Neural cell (in vitro differentiated cells): ENCODE measurements around the gene STYXL1.

ENCODE experiments used
- EZH2 ChIP-seq: fragments of 200-600, 300-800 bp; shearing (Covaris generic), sonication (generic); IDR thresholded peaks from 2 replicates; pipeline ENCODE4 v1.6.1; 2014; ENCODE audit warnings: antibody characterized with exemption, low read length, borderline replicate concordance, mild to moderate bottlenecking; ENCODE audit not compliant: insufficient read depth, poor library complexity, severe bottlenecking
- MXI1 ChIP-seq: fragments of 450-650 bp; conservative IDR thresholded peaks from 2 replicates; pipeline ENCODE4 v1.6.1; 2014; ENCODE audit warnings: antibody characterized with exemption, mild to moderate bottlenecking; ENCODE audit not compliant: poor library complexity, severe bottlenecking
- POLR2AphosphoS5 ChIP-seq: IDR thresholded peaks from 2 replicates; pipeline ENCODE4 v1.6.1; 2012
- SMC3 ChIP-seq: fragments of 450-650 bp; conservative IDR thresholded peaks from 2 replicates; pipeline ENCODE4 v1.6.1; 2014; ENCODE audit warnings: antibody characterized with exemption, mild to moderate bottlenecking, moderate library complexity; ENCODE audit not compliant: poor library complexity
- TAF1 ChIP-seq: IDR thresholded peaks from 2 replicates; pipeline ENCODE4 v1.6.1; 2012; ENCODE audit warnings: low read depth
- TF ChIP-seq, protein P1 (sequence below): fragments of 450-650 bp; IDR thresholded peaks from 2 replicates; pipeline ENCODE4 v1.5.1; 2014; ENCODE audit warnings: antibody characterized with exemption, mild to moderate bottlenecking, moderate library complexity; ENCODE audit not compliant: poor library complexity, severe bottlenecking

DNA sequence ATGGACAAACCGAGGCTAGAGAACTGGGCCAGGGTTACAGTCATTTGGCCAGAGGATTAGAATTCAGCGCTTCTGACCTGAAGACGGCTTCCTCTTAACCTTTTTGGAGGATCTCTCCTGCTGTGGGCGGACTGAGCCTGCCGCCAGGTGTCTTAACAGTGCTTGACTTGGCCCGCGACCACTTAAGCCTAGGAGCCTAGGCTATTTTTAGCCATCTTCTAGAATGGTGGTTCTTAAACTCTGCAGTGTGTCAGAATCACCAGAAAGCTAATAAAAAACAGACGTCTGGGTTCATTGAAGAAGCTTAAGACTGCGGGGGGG lies 828 bp upstream of the STYXL1 start:
- no peak for TF ChIP-seq POLR2AphosphoS5
- no peak for TF ChIP-seq TAF1
- TF ChIP-seq, protein P1, sequence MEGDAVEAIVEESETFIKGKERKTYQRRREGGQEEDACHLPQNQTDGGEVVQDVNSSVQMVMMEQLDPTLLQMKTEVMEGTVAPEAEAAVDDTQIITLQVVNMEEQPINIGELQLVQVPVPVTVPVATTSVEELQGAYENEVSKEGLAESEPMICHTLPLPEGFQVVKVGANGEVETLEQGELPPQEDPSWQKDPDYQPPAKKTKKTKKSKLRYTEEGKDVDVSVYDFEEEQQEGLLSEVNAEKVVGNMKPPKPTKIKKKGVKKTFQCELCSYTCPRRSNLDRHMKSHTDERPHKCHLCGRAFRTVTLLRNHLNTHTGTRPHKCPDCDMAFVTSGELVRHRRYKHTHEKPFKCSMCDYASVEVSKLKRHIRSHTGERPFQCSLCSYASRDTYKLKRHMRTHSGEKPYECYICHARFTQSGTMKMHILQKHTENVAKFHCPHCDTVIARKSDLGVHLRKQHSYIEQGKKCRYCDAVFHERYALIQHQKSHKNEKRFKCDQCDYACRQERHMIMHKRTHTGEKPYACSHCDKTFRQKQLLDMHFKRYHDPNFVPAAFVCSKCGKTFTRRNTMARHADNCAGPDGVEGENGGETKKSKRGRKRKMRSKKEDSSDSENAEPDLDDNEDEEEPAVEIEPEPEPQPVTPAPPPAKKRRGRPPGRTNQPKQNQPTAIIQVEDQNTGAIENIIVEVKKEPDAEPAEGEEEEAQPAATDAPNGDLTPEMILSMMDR, result peak; percentile 34
- TF ChIP-seq EZH2, result no peak
- TF ChIP-seq SMC3, result peak; percentile 8
- no peak for TF ChIP-seq MXI1
